HUDEP-2 (cell line): ENCODE results near the gene ZWILCH.

Experiments
- DNase-seq, 76 experiments: peaks; one replicate each; lab custom pipeline; 2025; ENCODE audit not compliant: unreplicated experiment in 76 of 76; lab: John Stamatoyannopoulos, UW

The ZWILCH gene

GRCh38 chr15:66484539-66485112 is 20.5 kb upstream of the ZWILCH start:
- DNase-seq: no peak

GRCh38 chr15:66486887-66487286 is 18.2 kb upstream of the ZWILCH start:
- DNase-seq: no peak

- DNase-seq: no peak
These were observed 16.6 kb upstream of the ZWILCH start for GRCh38 chr15:66488525-66488924.

- no peak for DNase-seq
These were observed 15.8 kb upstream of the ZWILCH start for GRCh38 chr15:66489179-66489791.

- no peak for DNase-seq
These were observed 13.3 kb upstream of the ZWILCH start for GRCh38 chr15:66491846-66492245.

- no peak for DNase-seq
These were observed 10.9 kb upstream of the ZWILCH start for GRCh38 chr15:66494262-66494661.

- peak in 10 of 76 experiments; percentile 7 to 48 (median 28) for DNase-seq
These were observed 8.1 kb upstream of the ZWILCH start for GRCh38 chr15:66496951-66497501.

- peak; percentile 10 to 97 (median 91) for DNase-seq
These were observed 7.3 kb upstream of the ZWILCH start, which contains the start of gene SNAPC5 for GRCh38 chr15:66497502-66498455. Gene SNAPC5, minus strand, starts transcription at chr15:66497762. Its CDS starts 31 bp downstream, at chr15:66497731.

GRCh38 chr15:66498501-66499386 is 6.4 kb upstream of the ZWILCH start:
- DNase-seq: peak in 12 of 76 experiments; percentile 8 to 50 (median 26)

GRCh38 chr15:66500346-66500745 is 4.8 kb upstream of the ZWILCH start:
- DNase-seq: peak in 1 of 76 experiments; percentile 7

- peak in 7 of 76 experiments; percentile 7 to 19 (median 10) for DNase-seq
These were observed 2.6 kb upstream of the ZWILCH start for GRCh38 chr15:66502491-66502890.

- peak in 3 of 76 experiments; percentile 2 to 30 (median 11) for DNase-seq
These were observed 2.0 kb upstream of the ZWILCH start for GRCh38 chr15:66503041-66503648.

GRCh38 chr15:66503780-66504562 is 1.2 kb upstream of the ZWILCH start:
- DNase-seq: peak in 2 of 76 experiments; percentile 15 to 30

GRCh38 chr15:66505430-66505811 is 295 bp downstream of the ZWILCH start:
- peak in 1 of 76 experiments; percentile 48 for DNase-seq

- no peak for DNase-seq
These were observed 692 bp downstream of the ZWILCH start for GRCh38 chr15:66505818-66506217.

GRCh38 chr15:66508293-66508883 is 3.3 kb downstream of the ZWILCH start:
- peak in 1 of 76 experiments; percentile 4 for DNase-seq

- DNase-seq: no peak
These were observed 9.5 kb downstream of the ZWILCH start for GRCh38 chr15:66514586-66514985.

GRCh38 chr15:66515901-66516322 is 10.8 kb downstream of the ZWILCH start:
- no peak for DNase-seq
